ENCODE measurements around the gene SMAGP. TPM values are rescaled to one million over a fixed set of nuclear protein-coding genes. Genes with fewer than 3 reads are reported as not detected.
"Not testable (repeated sequence)": the region's sequence is repeated elsewhere in the genome, so short reads cannot be mapped to it uniquely, and the experiment has no call there.

SMAGP gene
- total RNA-seq, 4 donors from 2014 or later = 1.2 to 19.0 (median 9.5) TPM

DNA sequence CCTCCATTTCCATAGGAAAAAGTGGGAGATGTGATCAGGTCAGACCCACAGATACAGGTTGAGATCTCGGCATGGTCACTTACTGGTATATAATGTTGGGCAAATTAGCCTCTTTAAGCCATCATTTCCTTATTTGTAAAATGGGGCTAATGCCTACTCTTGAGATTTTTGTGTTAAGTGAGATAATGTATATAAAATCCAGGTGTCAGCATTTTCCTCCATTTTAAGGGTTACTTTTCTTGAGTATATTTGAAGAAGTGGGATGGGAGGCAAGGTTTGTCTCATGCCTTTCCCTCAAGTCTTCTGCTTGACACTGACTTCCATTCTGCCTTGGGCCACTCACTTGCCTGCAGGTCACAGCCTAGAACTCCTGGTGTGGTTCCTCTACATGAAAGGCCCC is 42.3 kb downstream of the SMAGP start:
- H3K27me3 ChIP-seq = no peaks in the 10 kb centered on the region
- intact Hi-C loops (cut with DNase I; ENCODE audit: low total_unique reads) = no loop called here
- TF ChIP-seq, protein P1, sequence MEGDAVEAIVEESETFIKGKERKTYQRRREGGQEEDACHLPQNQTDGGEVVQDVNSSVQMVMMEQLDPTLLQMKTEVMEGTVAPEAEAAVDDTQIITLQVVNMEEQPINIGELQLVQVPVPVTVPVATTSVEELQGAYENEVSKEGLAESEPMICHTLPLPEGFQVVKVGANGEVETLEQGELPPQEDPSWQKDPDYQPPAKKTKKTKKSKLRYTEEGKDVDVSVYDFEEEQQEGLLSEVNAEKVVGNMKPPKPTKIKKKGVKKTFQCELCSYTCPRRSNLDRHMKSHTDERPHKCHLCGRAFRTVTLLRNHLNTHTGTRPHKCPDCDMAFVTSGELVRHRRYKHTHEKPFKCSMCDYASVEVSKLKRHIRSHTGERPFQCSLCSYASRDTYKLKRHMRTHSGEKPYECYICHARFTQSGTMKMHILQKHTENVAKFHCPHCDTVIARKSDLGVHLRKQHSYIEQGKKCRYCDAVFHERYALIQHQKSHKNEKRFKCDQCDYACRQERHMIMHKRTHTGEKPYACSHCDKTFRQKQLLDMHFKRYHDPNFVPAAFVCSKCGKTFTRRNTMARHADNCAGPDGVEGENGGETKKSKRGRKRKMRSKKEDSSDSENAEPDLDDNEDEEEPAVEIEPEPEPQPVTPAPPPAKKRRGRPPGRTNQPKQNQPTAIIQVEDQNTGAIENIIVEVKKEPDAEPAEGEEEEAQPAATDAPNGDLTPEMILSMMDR (IDR thresholded peaks at IDR 0.05) = no peak
- no peak for TF ChIP-seq POLR2A (IDR thresholded peaks at IDR 0.05)

DNA sequence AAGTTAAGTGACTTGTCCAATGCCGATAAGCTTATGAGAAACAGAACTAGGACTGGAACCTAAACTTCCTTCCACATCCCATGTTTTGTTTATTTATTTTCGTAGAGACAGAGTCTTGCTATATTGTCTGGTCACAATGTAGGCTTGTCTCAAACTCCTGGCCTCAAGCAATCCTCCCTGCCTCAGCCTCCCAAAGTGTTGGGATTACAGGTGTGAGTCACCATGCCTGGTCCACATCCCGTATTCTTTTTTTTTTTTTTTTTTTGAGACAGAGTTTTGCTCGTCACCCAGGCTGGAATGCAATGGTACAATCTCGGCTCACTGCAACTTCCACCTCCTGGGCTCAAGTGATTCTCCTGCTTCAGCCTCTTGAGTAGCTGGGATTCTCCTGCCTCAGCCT is 43.1 kb downstream of the SMAGP start:
- H3K36me3 ChIP-seq; H3K9me3 ChIP-seq; H3K27ac ChIP-seq; H3K4me3 ChIP-seq; DNase-seq; intact Hi-C loops (cut with DNase I; ENCODE audit: low total_unique reads); H3K4me1 ChIP-seq; H3K27me3 ChIP-seq: not testable (repeated sequence)

More for the DNA sequence above, 42.3 kb downstream of the SMAGP start:
- H3K27ac ChIP-seq = no peak overlapping the region
- H3K4me1 ChIP-seq = no peaks in the 10 kb centered on the region
- no peaks in the 10 kb centered on the region for H3K9me3 ChIP-seq
- H3K36me3 ChIP-seq = no peaks in the 10 kb centered on the region
- H3K4me3 ChIP-seq = no peak overlapping the region
- no peak for DNase-seq

DNA sequence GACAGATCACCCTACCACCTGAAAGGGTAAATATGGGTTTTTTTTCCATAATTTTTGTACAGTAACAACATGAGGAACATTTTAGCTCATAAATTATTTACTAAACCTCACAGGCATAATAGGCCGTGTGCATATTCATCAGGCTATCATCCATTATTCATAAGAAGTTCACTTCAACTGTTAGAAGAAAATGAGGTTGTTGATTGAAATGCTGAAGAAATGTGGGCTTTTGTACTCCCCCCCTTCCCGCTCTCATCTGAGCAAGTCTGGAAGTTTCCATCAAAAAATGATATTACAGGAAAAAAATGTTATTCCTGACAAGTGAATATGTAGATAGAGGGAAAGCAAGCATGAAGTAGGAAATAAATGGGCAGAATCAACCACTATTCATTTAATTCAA is 44.4 kb downstream of the SMAGP start:
- Histone ChIP-seq H3K27ac (no peak overlapping the region), H3K9me3 (no peaks in the 10 kb centered on the region), H3K4me3 (no peak overlapping the region), H3K36me3 (no peaks in the 10 kb centered on the region), H3K27me3 (no peaks in the 10 kb centered on the region), H3K4me1 (no peaks in the 10 kb centered on the region)
- TF ChIP-seq, protein P1 (IDR thresholded peaks at IDR 0.05) = no peak
- TF ChIP-seq POLR2A (IDR thresholded peaks at IDR 0.05) = no peak
- intact Hi-C loops (cut with DNase I; ENCODE audit: low total_unique reads) = no loop called here
- no peak for DNase-seq

DNA sequence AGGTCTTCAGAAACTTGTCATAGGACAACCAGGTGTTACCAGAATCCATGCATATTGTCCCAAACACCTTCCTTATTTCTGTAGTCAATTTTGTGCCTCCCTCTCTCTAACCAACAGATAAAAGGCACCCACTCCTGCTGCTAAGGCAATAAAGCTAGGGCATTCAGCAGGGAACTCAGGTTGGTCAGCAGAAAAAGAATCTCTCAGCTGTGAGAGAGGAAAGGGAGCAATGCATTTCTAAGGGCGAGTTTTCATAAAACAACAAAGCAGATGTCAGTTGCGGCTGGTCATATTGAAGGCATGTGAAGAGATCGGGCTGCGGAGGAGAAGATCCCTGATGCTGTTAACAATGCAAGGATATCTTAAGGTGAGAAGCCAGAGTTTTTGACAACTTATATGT is 45.0 kb downstream of the SMAGP start:
- no peaks in the 10 kb centered on the region for H3K4me1 ChIP-seq
- TF ChIP-seq POLR2A (IDR thresholded peaks at IDR 0.05) = no peak
- TF ChIP-seq, protein P1 (IDR thresholded peaks at IDR 0.05) = no peak
- no peak for DNase-seq
- intact Hi-C loops (cut with DNase I; ENCODE audit: low total_unique reads) = no loop called here
- H3K9me3 ChIP-seq = no peaks in the 10 kb centered on the region
- no peaks in the 10 kb centered on the region for H3K36me3 ChIP-seq
- H3K27ac ChIP-seq = no peak overlapping the region
- H3K27me3 ChIP-seq = no peaks in the 10 kb centered on the region
- H3K4me3 ChIP-seq = no peak overlapping the region

DNA sequence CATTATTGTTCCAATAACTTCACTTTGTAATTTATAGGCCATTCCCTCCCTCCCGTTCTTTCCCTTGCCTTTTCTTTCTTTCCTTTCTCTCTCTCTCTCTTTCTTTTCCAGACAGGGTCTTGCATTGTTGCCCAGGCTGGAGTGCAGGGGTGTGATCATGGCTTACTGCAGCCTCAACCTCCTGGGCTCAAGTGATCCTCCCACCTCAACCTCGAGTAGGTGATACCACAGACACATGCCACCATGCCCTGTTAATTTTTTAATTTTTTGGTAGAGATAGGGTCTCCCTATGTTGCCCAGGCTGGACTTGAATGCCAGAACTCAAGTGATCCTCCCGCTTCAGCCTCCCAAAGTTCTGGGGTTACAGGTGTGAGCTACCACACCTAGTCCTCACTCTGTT is 45.6 kb downstream of the SMAGP start:
- intact Hi-C loops (cut with DNase I; ENCODE audit: low total_unique reads) = no loop called here
- H3K4me1 ChIP-seq = no peaks in the 10 kb centered on the region
- H3K27me3 ChIP-seq = no peaks in the 10 kb centered on the region
- TF ChIP-seq, protein P1 (IDR thresholded peaks at IDR 0.05) = no peak
- TF ChIP-seq POLR2A (IDR thresholded peaks at IDR 0.05) = no peak
- no peaks in the 10 kb centered on the region for H3K36me3 ChIP-seq
- H3K4me3 ChIP-seq = no peak overlapping the region
- DNase-seq = no peak
- no peak overlapping the region for H3K27ac ChIP-seq
- H3K9me3 ChIP-seq = no peaks in the 10 kb centered on the region

DNA sequence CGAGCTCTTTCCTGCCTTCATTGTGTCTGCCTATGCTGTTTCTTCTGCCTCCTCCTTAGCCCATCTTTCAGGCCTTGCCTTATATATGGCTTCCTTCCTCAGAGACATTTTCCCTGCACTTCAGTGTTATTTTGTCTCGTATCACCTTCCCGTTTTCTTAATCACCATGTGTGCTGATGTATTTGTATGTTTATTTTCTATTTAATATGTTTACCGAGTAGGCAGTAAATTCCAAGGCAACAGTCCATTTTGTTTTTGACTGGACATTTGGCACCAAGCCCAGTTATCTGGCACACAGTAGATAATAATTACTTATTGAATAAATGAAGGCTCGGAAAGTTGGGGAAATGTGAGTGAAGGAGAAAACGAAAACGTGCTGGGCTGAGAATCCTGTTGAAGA is 47.8 kb downstream of the SMAGP start:
- Histone ChIP-seq H3K4me1 (no peaks in the 10 kb centered on the region), H3K36me3 (no peaks in the 10 kb centered on the region), H3K27me3 (no peaks in the 10 kb centered on the region), H3K27ac (no peak overlapping the region), H3K9me3 (no peaks in the 10 kb centered on the region), H3K4me3 (no peak overlapping the region)
- DNase-seq = no peak
- no peak for TF ChIP-seq POLR2A (IDR thresholded peaks at IDR 0.05)
- TF ChIP-seq, protein P1 (IDR thresholded peaks at IDR 0.05) = no peak
- intact Hi-C loops (cut with DNase I; ENCODE audit: low total_unique reads) = no loop called here

- H3K27ac ChIP-seq; H3K36me3 ChIP-seq; H3K4me1 ChIP-seq; H3K4me3 ChIP-seq; H3K27me3 ChIP-seq; intact Hi-C loops (cut with DNase I; ENCODE audit: low total_unique reads); H3K9me3 ChIP-seq; DNase-seq: not testable (repeated sequence)
Observed at GRCh38 chr12:51219857-51220256, 50.4 kb downstream of the SMAGP start.
